NCI-H345 (cell line): Measurements from ENCODE around the gene FOXR2.

Experiments
- DNase-seq: peaks from one replicate; lab custom pipeline; 2025; lab: John Stamatoyannopoulos, UW

FOXR2 gene

GRCh38 chrX:55623100-55623499 is at the start of gene FOXR2:
TSS of gene FOXR2 (plus strand) at chrX:55623400. CDS start at chrX:55623712, 312 bp downstream.
- no peak for DNase-seq

GRCh38 chrX:55579115-55579514 is 44.1 kb upstream of the FOXR2 start:
- DNase-seq = no peak

- DNase-seq = no peak
Observed at GRCh38 chrX:55582447-55582846, 40.8 kb upstream of the FOXR2 start.

- no peak for DNase-seq
Observed at GRCh38 chrX:55593296-55593695, 29.9 kb upstream of the FOXR2 start.

GRCh38 chrX:55593756-55594257 is 29.4 kb upstream of the FOXR2 start:
- DNase-seq = no peak

GRCh38 chrX:55598333-55598732 is 24.9 kb upstream of the FOXR2 start:
- no peak for DNase-seq

- no peak for DNase-seq
Observed at GRCh38 chrX:55619547-55619946, 3.7 kb upstream of the FOXR2 start.

GRCh38 chrX:55624403-55624802 is 1.2 kb downstream of the FOXR2 start:
- no peak for DNase-seq

GRCh38 chrX:55636109-55636508 is 12.9 kb downstream of the FOXR2 start:
- DNase-seq = no peak

GRCh38 chrX:55638933-55639332 is 15.7 kb downstream of the FOXR2 start:
- DNase-seq = no peak

GRCh38 chrX:55640854-55641253 is 17.7 kb downstream of the FOXR2 start:
- DNase-seq = no peak

GRCh38 chrX:55648434-55648833 is 25.2 kb downstream of the FOXR2 start:
- DNase-seq = no peak

- no peak for DNase-seq
Observed at GRCh38 chrX:55659931-55660330, 36.7 kb downstream of the FOXR2 start.

- DNase-seq = no peak
Observed at GRCh38 chrX:55663584-55663983, 40.4 kb downstream of the FOXR2 start.

- DNase-seq = no peak
Observed at GRCh38 chrX:55668084-55668483, 44.9 kb downstream of the FOXR2 start.
